H1 (cell line): ENCODE measurements around the gene CWC27.

ENCODE experiments used
- BRCA1 ChIP-seq: IDR thresholded peaks from 2 replicates; pipeline ENCODE4 v1.6.1; 2012; ENCODE audit warnings: low read depth, low read length, improper control_type of control experiment
- TF ChIP-seq, protein P1 (sequence below), 3 experiments: IDR thresholded peaks; 1 replicate in 2 of 3; 2 replicates in 1 of 3; pipeline versions ENCODE4 v1.5.1 to v1.6.1; 2011; ENCODE audit warnings: low read length in 3 of 3, mild to moderate bottlenecking in 3 of 3, inconsistent platforms in 2 of 3, low read depth in 1 of 3, moderate library complexity in 1 of 3; ENCODE audit not compliant: insufficient read depth in 1 of 3; ENCODE audit errors: control extremely low read depth in 1 of 3

DNA sequence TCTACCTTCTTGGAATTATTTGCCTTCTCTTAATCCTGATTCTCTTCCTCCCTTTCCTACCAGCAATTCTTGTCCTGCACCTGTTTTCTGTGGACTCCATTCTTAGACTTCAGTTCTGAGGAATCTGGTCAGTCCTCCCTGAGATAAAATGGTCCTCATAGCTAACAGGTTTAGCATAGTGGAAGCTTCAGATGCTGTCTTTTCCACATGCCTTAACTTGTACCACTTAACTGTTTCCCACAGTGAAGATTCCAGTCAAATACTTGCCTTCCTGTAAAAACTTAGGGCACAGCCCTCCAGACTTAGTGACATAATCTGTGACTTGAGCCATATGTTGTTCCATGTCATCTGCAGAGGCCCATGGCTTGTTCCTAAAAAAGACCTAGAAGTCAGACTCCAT lies 261.3 kb downstream of the CWC27 start:
- TF ChIP-seq, protein P1, sequence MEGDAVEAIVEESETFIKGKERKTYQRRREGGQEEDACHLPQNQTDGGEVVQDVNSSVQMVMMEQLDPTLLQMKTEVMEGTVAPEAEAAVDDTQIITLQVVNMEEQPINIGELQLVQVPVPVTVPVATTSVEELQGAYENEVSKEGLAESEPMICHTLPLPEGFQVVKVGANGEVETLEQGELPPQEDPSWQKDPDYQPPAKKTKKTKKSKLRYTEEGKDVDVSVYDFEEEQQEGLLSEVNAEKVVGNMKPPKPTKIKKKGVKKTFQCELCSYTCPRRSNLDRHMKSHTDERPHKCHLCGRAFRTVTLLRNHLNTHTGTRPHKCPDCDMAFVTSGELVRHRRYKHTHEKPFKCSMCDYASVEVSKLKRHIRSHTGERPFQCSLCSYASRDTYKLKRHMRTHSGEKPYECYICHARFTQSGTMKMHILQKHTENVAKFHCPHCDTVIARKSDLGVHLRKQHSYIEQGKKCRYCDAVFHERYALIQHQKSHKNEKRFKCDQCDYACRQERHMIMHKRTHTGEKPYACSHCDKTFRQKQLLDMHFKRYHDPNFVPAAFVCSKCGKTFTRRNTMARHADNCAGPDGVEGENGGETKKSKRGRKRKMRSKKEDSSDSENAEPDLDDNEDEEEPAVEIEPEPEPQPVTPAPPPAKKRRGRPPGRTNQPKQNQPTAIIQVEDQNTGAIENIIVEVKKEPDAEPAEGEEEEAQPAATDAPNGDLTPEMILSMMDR (IDR thresholded peaks at IDR 0.05; ENCODE audit: control extremely low read depth in 1 of 3, insufficient read depth in 1 of 3, low read depth in 1 of 3, low read length in 3 of 3) = no peak
- TF ChIP-seq BRCA1 = no peak
